Neural cell (in vitro differentiated cells): ENCODE measurements around the gene GNAQ. TPM values are rescaled to one million over a fixed set of nuclear protein-coding genes. Genes with fewer than 3 reads are reported as not detected.

Experiments
- H2AFZ ChIP-seq: fragments of 200-600, 300-800 bp; sonication (generic), shearing (Covaris generic); 2 replicates; pipeline ENCODE4 v1.6.0; 2014; ENCODE audit warnings: low read depth, mild to moderate bottlenecking, antibody characterized with exemption, low read length, moderate library complexity
- H3F3A ChIP-seq: fragments of 200-600 bp; shearing (Covaris generic); 2 replicates; pipeline ENCODE4 v1.6.1; 2016; ENCODE audit warnings: mild to moderate bottlenecking, moderate library complexity, mixed read lengths, antibody characterized with exemption, low read length; ENCODE audit not compliant: insufficient read depth, poor library complexity, severe bottlenecking
- H3K27ac ChIP-seq: fragments of 200-600, 300-800 bp; sonication (generic), shearing (Covaris generic); 2 replicates; pipeline ENCODE4 v1.5.1; 2014; ENCODE audit warnings: mild to moderate bottlenecking, low read length, moderate library complexity
- H3K27me3 ChIP-seq: fragments of 300-800, 200-600 bp; sonication (generic), shearing (Covaris generic); 2 replicates; pipeline ENCODE4 v1.6.0; 2014; ENCODE audit warnings: mild to moderate bottlenecking, low read depth, low read length, moderate library complexity; ENCODE audit not compliant: insufficient read depth
- H3K36me3 ChIP-seq: fragments of 300-800, 200-600 bp; sonication (generic), shearing (Covaris generic); 2 replicates; pipeline ENCODE4 v1.5.1; 2014; ENCODE audit warnings: mild to moderate bottlenecking, antibody characterized with exemption, low read length, moderate library complexity; ENCODE audit not compliant: insufficient read depth
- H3K4me2 ChIP-seq: fragments of 300-800, 200-600 bp; sonication (generic), shearing (Covaris generic); 2 replicates; pipeline ENCODE4 v1.6.0; 2014; ENCODE audit warnings: mild to moderate bottlenecking, low read length
- H3K4me3 ChIP-seq: fragments of 300-800, 200-600 bp; sonication (generic), shearing (Covaris generic); 2 replicates; pipeline ENCODE4 v1.5.1; 2014; ENCODE audit warnings: mild to moderate bottlenecking, low read length, moderate library complexity
- H3K79me2 ChIP-seq: fragments of 200-600 bp; shearing (Covaris generic); replicated peaks from 2 replicates; pipeline ENCODE4 v1.6.0; 2014; ENCODE audit warnings: mild to moderate bottlenecking, low read length, moderate library complexity; ENCODE audit not compliant: insufficient read depth
- H3K9ac ChIP-seq: fragments of 300-800, 200-600 bp; sonication (generic), shearing (Covaris generic); 2 replicates; pipeline ENCODE4 v1.6.1; 2016; ENCODE audit warnings: mild to moderate bottlenecking, low read length, mixed read lengths
- H3K9me2 ChIP-seq: fragments of 200-600 bp; shearing (Covaris generic); 2 replicates; pipeline ENCODE4 v1.6.1; 2016; ENCODE audit warnings: mild to moderate bottlenecking, low read length, mixed read lengths; ENCODE audit not compliant: insufficient read depth
- H3K9me3 ChIP-seq: fragments of 200-600, 300-800 bp; sonication (generic), shearing (Covaris generic); 2 replicates; pipeline ENCODE4 v1.6.1; 2016; ENCODE audit warnings: mild to moderate bottlenecking, mixed run types, low read length, moderate library complexity, mixed read lengths
- H4K20me1 ChIP-seq: fragments of 200-600 bp; shearing (Covaris generic); 2 replicates; pipeline ENCODE4 v1.6.1; 2016; ENCODE audit warnings: mild to moderate bottlenecking, mixed run types; ENCODE audit not compliant: insufficient read depth
- CTCF ChIP-seq: fragments of 450-650 bp; IDR thresholded peaks from 2 replicates; pipeline ENCODE4 v1.5.1; 2014; ENCODE audit warnings: antibody characterized with exemption, mild to moderate bottlenecking, moderate library complexity; ENCODE audit not compliant: poor library complexity, severe bottlenecking
- EP300 ChIP-seq: fragments of 450-650 bp; conservative IDR thresholded peaks from 2 replicates; pipeline ENCODE4 v1.6.1; 2014; ENCODE audit warnings: antibody characterized with exemption, mild to moderate bottlenecking, moderate library complexity; ENCODE audit not compliant: poor library complexity, severe bottlenecking
- EZH2 ChIP-seq: fragments of 200-600, 300-800 bp; shearing (Covaris generic), sonication (generic); IDR thresholded peaks from 2 replicates; pipeline ENCODE4 v1.6.1; 2014; ENCODE audit warnings: antibody characterized with exemption, low read length, borderline replicate concordance, mild to moderate bottlenecking; ENCODE audit not compliant: insufficient read depth, poor library complexity, severe bottlenecking
- MXI1 ChIP-seq: fragments of 450-650 bp; conservative IDR thresholded peaks from 2 replicates; pipeline ENCODE4 v1.6.1; 2014; ENCODE audit warnings: antibody characterized with exemption, mild to moderate bottlenecking; ENCODE audit not compliant: poor library complexity, severe bottlenecking
- POLR2AphosphoS5 ChIP-seq: IDR thresholded peaks from 2 replicates; pipeline ENCODE4 v1.6.1; 2012
- RAD21 ChIP-seq: fragments of 450-650 bp; conservative IDR thresholded peaks from 2 replicates; pipeline ENCODE4 v1.6.1; 2014; ENCODE audit warnings: antibody characterized with exemption, mild to moderate bottlenecking, moderate library complexity
- REST ChIP-seq: IDR thresholded peaks from 2 replicates; pipeline ENCODE4 v1.6.1; 2012; ENCODE audit warnings: borderline replicate concordance
- SMC3 ChIP-seq: fragments of 450-650 bp; conservative IDR thresholded peaks from 2 replicates; pipeline ENCODE4 v1.6.1; 2014; ENCODE audit warnings: antibody characterized with exemption, mild to moderate bottlenecking, moderate library complexity; ENCODE audit not compliant: poor library complexity
- TAF1 ChIP-seq: IDR thresholded peaks from 2 replicates; pipeline ENCODE4 v1.6.1; 2012; ENCODE audit warnings: low read depth
- polyA plus RNA-seq: library from polyadenylated mRNA; depleted of rRNA; stranded (reverse); fragments of >200 nt; gene quantifications from 2 replicates; pipeline ENCODE4 v1.2.3, GENCODE V29; 2014

GNAQ gene
- polyA plus RNA-seq, 1 donor from 2014 or later, result 86.7 TPM

GRCh38 chr9:77838986-77839385 lies 192.6 kb downstream of the GNAQ start:
- H3K27me3 ChIP-seq, result no peaks in the 10 kb centered on the region
- no peaks in the 10 kb centered on the region for H3F3A ChIP-seq
- no peak overlapping the region for H2AFZ ChIP-seq
- H3K36me3 ChIP-seq, result no peaks in the 10 kb centered on the region
- no peak overlapping the region for H3K27ac ChIP-seq
- peaks cover 7% of the 10 kb centered on the region for H3K79me2 ChIP-seq
- no peak overlapping the region for H3K9ac ChIP-seq
- TF ChIP-seq POLR2AphosphoS5 (no peak), SMC3 (no peak), MXI1 (no peak), RAD21 (no peak), REST (no peak), EP300 (no peak), EZH2 (no peak), CTCF (no peak), TAF1 (no peak)
- no peaks in the 10 kb centered on the region for H3K9me2 ChIP-seq
- H4K20me1 ChIP-seq, result no peaks in the 10 kb centered on the region
- H3K4me2 ChIP-seq, result no peak overlapping the region
- H3K4me3 ChIP-seq, result no peak overlapping the region
- no peaks in the 10 kb centered on the region for H3K9me3 ChIP-seq

GRCh38 chr9:77834898-77835488 lies 196.6 kb downstream of the GNAQ start:
- H3F3A ChIP-seq, result no peaks in the 10 kb centered on the region
- no peak overlapping the region for H3K4me2 ChIP-seq
- TF ChIP-seq EZH2 (no peak), TAF1 (no peak)

More at GRCh38 chr9:77834898-77835488, 196.6 kb downstream of the GNAQ start:
- Histone ChIP-seq H4K20me1 (no peaks in the 10 kb centered on the region), H3K27ac (no peak overlapping the region), H3K9me2 (no peaks in the 10 kb centered on the region), H3K27me3 (no peaks in the 10 kb centered on the region), H3K36me3 (no peaks in the 10 kb centered on the region), H3K4me3 (no peak overlapping the region), H3K9me3 (no peaks in the 10 kb centered on the region), H3K79me2 (peaks cover 11% of the 10 kb centered on the region), H2AFZ (no peak overlapping the region), H3K9ac (no peak overlapping the region)
